ENCODE measurements around the gene PHACTR1.

- TF ChIP-seq CTCF (conservative IDR thresholded peaks at IDR 0.05 in 1 of 2, IDR thresholded peaks at IDR 0.05 in 1 of 2; ENCODE audit: extremely low read depth in 1 of 2, insufficient read depth in 1 of 2, low read depth in 1 of 2, low read length in 2 of 2) (no peak), EZH2 (IDR thresholded peaks at IDR 0.05; ENCODE audit: borderline replicate concordance, low read length) (no peak)
Measured at GRCh38 chr6:13059026-13059425, 342.5 kb downstream of the PHACTR1 start.
